ENCODE data around the gene LGMN.
"Not testable (repeated sequence)": the region's sequence is repeated elsewhere in the genome, so short reads cannot be mapped to it uniquely, and the experiment has no call there.

The LGMN gene

DNA sequence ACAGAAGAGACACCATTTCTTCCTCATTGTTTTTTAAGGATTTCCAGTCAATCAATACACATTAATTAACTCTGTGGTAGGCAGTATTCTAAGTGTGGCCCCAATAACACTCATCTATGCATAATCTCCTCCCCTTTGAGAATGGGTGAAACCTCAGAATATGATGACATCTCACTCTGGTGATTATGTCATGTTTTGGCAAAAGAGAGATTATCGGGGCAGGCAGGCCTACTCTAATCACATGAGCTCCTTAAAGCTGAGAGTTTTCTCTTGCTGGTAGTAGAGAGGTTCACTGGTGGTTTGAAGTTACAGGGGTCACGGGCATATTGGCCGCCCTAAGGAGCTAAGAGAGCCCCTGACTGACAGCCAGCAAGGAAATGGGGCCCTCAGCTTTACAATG, 7.1 kb upstream of the LGMN start:
- no peaks in the 10 kb centered on the region for H3K4me1 ChIP-seq (ENCODE audit: control insufficient read depth, insufficient read depth, low read length)
- H3K9ac ChIP-seq (ENCODE audit: low read length): no peak overlapping the region
- H3K4me3 ChIP-seq (ENCODE audit: low read length): no peak overlapping the region
- no peaks in the 10 kb centered on the region for H3K36me3 ChIP-seq (ENCODE audit: control insufficient read depth, insufficient read depth, low read length)
- no peaks in the 10 kb centered on the region for H3K27me3 ChIP-seq (ENCODE audit: control insufficient read depth, insufficient read depth, low read length)
- no peak overlapping the region for H3K27ac ChIP-seq (ENCODE audit: low read depth, low read length)

- Histone ChIP-seq H3K27ac (ENCODE audit: low read depth, low read length) (no peak overlapping the region), H3K36me3 (ENCODE audit: control insufficient read depth, insufficient read depth, low read length) (no peaks in the 10 kb centered on the region), H3K4me3 (ENCODE audit: low read length) (no peak overlapping the region), H3K4me1 (ENCODE audit: control insufficient read depth, insufficient read depth, low read length) (no peaks in the 10 kb centered on the region), H3K9ac (ENCODE audit: low read length) (no peak overlapping the region), H3K27me3 (ENCODE audit: control insufficient read depth, insufficient read depth, low read length) (no peaks in the 10 kb centered on the region)
These were observed 6.5 kb upstream of the LGMN start for GRCh38 chr14:92754966-92755365.

GRCh38 chr14:92753250-92753649, 4.8 kb upstream of the LGMN start:
- H3K9ac ChIP-seq (ENCODE audit: low read length): no peak overlapping the region
- H3K36me3 ChIP-seq (ENCODE audit: control insufficient read depth, insufficient read depth, low read length): no peaks in the 10 kb centered on the region
- no peaks in the 10 kb centered on the region for H3K27me3 ChIP-seq (ENCODE audit: control insufficient read depth, insufficient read depth, low read length)
- no peak overlapping the region for H3K4me3 ChIP-seq (ENCODE audit: low read length)
- H3K4me1 ChIP-seq (ENCODE audit: control insufficient read depth, insufficient read depth, low read length): no peaks in the 10 kb centered on the region
- no peak overlapping the region for H3K27ac ChIP-seq (ENCODE audit: low read depth, low read length)

DNA sequence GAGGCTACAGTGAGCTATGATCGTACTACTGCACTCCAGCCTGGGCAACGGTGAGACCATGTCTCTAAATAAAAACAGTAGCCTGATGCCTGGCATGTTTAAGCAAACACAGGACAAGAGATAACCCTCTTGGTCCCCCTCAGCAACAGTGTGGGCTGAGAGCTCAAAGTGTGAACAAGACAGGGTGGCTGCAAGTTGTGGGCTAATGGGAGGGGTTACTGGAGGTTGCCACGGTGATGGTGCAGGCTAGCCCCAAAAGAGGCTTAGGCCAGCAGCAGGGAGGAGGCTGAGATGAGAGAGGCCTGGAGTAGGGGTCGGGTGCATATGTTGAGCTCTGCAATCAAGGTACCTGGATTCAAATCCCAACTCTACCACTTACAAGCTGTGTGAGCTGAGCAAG, 3.4 kb upstream of the LGMN start:
- H3K4me3 ChIP-seq (ENCODE audit: low read length): no peak overlapping the region
- no peaks in the 10 kb centered on the region for H3K27me3 ChIP-seq (ENCODE audit: control insufficient read depth, insufficient read depth, low read length)
- H3K4me1 ChIP-seq (ENCODE audit: control insufficient read depth, insufficient read depth, low read length): peaks cover 4% of the 10 kb centered on the region
- H3K27ac ChIP-seq (ENCODE audit: low read depth, low read length): no peak overlapping the region
- H3K9ac ChIP-seq (ENCODE audit: low read length): no peak overlapping the region
- no peaks in the 10 kb centered on the region for H3K36me3 ChIP-seq (ENCODE audit: control insufficient read depth, insufficient read depth, low read length)

GRCh38 chr14:92750994-92751400, 2.6 kb upstream of the LGMN start:
- Histone ChIP-seq H3K9ac (ENCODE audit: low read length) (no peak overlapping the region), H3K4me1 (ENCODE audit: control insufficient read depth, insufficient read depth, low read length) (peaks cover 4% of the 10 kb centered on the region), H3K36me3 (ENCODE audit: control insufficient read depth, insufficient read depth, low read length) (no peaks in the 10 kb centered on the region), H3K27ac (ENCODE audit: low read depth, low read length) (no peak overlapping the region), H3K27me3 (ENCODE audit: control insufficient read depth, insufficient read depth, low read length) (no peaks in the 10 kb centered on the region), H3K4me3 (ENCODE audit: low read length) (no peak overlapping the region)

DNA sequence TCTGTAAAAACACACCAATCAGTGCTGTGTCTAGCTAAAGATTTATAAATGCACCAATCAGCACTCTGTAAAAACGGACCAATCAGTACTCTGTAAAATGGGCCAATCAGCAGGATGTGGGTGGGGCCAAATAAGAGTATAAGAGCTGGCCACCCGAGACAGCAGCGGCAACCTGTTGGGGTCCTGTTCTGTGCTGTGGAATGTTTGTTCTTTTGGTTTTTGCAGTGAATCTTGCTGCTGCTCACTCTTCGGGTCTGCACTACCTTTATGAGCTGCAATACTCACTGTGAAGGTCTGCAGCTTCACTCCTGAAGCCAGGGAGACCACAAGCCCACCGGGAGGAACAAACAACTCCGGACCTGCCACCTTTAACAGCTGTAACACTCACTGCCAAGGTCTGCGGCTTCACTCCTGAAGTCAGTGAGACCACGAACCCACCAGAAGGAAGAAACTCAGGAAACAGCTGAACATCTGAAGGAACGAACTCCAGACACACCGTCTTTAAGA, 1.8 kb upstream of the LGMN start:
- H3K9ac ChIP-seq (ENCODE audit: low read length); H3K27ac ChIP-seq (ENCODE audit: low read depth, low read length); H3K36me3 ChIP-seq (ENCODE audit: control insufficient read depth, insufficient read depth, low read length); H3K27me3 ChIP-seq (ENCODE audit: control insufficient read depth, insufficient read depth, low read length); H3K4me1 ChIP-seq (ENCODE audit: control insufficient read depth, insufficient read depth, low read length); H3K4me3 ChIP-seq (ENCODE audit: low read length): not testable (repeated sequence)

- peak overlapping the region; percentile 84 for H3K4me3 ChIP-seq (ENCODE audit: low read length)
- H3K27ac ChIP-seq (ENCODE audit: low read depth, low read length): peak overlapping the region; percentile 86
- no peaks in the 10 kb centered on the region for H3K36me3 ChIP-seq (ENCODE audit: control insufficient read depth, insufficient read depth, low read length)
- peaks cover 4% of the 10 kb centered on the region for H3K4me1 ChIP-seq (ENCODE audit: control insufficient read depth, insufficient read depth, low read length)
- peak overlapping the region; percentile 0 for H3K9ac ChIP-seq (ENCODE audit: low read length)
- no peaks in the 10 kb centered on the region for H3K27me3 ChIP-seq (ENCODE audit: control insufficient read depth, insufficient read depth, low read length)
These were observed 647 bp downstream of the LGMN start for GRCh38 chr14:92747701-92748258.

- Histone ChIP-seq H3K4me3 (ENCODE audit: low read length) (no peak overlapping the region), H3K36me3 (ENCODE audit: control insufficient read depth, insufficient read depth, low read length) (no peaks in the 10 kb centered on the region), H3K27me3 (ENCODE audit: control insufficient read depth, insufficient read depth, low read length) (no peaks in the 10 kb centered on the region), H3K9ac (ENCODE audit: low read length) (no peak overlapping the region), H3K4me1 (ENCODE audit: control insufficient read depth, insufficient read depth, low read length) (peaks cover 4% of the 10 kb centered on the region), H3K27ac (ENCODE audit: low read depth, low read length) (no peak overlapping the region)
These were observed 4.2 kb downstream of the LGMN start for GRCh38 chr14:92744198-92744597.

- no peaks in the 10 kb centered on the region for H3K27me3 ChIP-seq (ENCODE audit: control insufficient read depth, insufficient read depth, low read length)
- no peak overlapping the region for H3K27ac ChIP-seq (ENCODE audit: low read depth, low read length)
- H3K4me1 ChIP-seq (ENCODE audit: control insufficient read depth, insufficient read depth, low read length): no peaks in the 10 kb centered on the region
- H3K4me3 ChIP-seq (ENCODE audit: low read length): no peak overlapping the region
- no peaks in the 10 kb centered on the region for H3K36me3 ChIP-seq (ENCODE audit: control insufficient read depth, insufficient read depth, low read length)
- H3K9ac ChIP-seq (ENCODE audit: low read length): no peak overlapping the region
These were observed 8.0 kb downstream of the LGMN start for GRCh38 chr14:92740440-92740839.

DNA sequence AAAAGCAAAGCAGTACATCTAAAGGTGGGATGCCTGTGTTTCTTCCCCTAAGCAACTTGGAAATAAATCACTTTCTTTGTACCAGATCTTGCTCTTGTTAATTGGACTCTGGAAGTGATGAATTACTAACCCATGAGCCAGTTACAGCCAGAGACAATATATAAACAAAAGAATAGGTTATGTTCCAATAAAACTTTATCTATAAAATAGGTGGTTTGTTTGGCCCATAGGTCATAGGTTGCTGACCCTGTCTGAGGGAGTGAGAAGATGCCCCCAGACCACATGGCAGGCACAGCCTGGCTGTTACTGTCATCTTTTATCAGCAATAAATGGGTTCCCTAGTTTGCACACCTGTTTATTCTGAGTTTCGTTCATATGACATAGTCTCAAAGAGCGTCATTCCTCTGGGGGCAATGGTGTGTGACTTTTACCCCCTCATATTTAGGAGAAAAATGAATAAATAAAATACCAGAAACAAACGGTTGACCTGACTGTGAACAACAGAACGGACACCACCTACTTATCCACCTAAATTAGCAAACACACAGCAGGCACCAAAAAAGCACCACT, 10.7 kb downstream of the LGMN start:
- H3K9ac ChIP-seq (ENCODE audit: low read length): no peak overlapping the region
- H3K4me1 ChIP-seq (ENCODE audit: control insufficient read depth, insufficient read depth, low read length): no peaks in the 10 kb centered on the region

DNA sequence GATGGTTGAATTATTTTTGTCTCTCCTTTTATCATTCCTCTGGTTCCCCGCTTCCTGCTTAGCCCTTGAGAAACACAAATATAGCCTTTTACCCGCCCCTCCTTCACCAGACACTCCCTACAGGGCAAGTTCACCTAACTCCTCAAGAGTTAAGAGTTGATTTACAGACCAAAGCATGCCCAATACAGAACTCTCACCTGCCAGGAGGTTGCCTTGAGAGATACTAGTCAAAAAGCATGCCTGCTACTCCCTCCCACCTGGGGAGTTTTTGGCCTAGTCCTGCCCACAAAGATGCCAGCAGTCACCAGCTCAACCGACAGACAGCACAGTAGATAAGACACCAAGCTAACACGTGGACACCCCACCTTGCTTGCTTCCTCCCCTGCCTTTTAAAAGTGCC, 11.2 kb downstream of the LGMN start:
- Histone ChIP-seq H3K9ac (ENCODE audit: low read length) (no peak overlapping the region), H3K4me1 (ENCODE audit: control insufficient read depth, insufficient read depth, low read length) (no peaks in the 10 kb centered on the region), H3K4me3 (ENCODE audit: low read length) (no peak overlapping the region), H3K27ac (ENCODE audit: low read depth, low read length) (no peak overlapping the region), H3K36me3 (ENCODE audit: control insufficient read depth, insufficient read depth, low read length) (peaks cover 2% of the 10 kb centered on the region), H3K27me3 (ENCODE audit: control insufficient read depth, insufficient read depth, low read length) (no peaks in the 10 kb centered on the region)

More for the DNA sequence above, 10.7 kb downstream of the LGMN start:
- Histone ChIP-seq H3K36me3 (ENCODE audit: control insufficient read depth, insufficient read depth, low read length) (peaks cover under 1% of the 10 kb centered on the region), H3K4me3 (ENCODE audit: low read length) (no peak overlapping the region), H3K27ac (ENCODE audit: low read depth, low read length) (no peak overlapping the region), H3K27me3 (ENCODE audit: control insufficient read depth, insufficient read depth, low read length) (no peaks in the 10 kb centered on the region)

- Histone ChIP-seq H3K4me3 (ENCODE audit: low read length) (no peak overlapping the region), H3K27ac (ENCODE audit: low read depth, low read length) (no peak overlapping the region), H3K9ac (ENCODE audit: low read length) (no peak overlapping the region), H3K4me1 (ENCODE audit: control insufficient read depth, insufficient read depth, low read length) (no peaks in the 10 kb centered on the region), H3K27me3 (ENCODE audit: control insufficient read depth, insufficient read depth, low read length) (no peaks in the 10 kb centered on the region), H3K36me3 (ENCODE audit: control insufficient read depth, insufficient read depth, low read length) (peaks cover 2% of the 10 kb centered on the region)
These were observed 13.1 kb downstream of the LGMN start for GRCh38 chr14:92735344-92735743.

- Histone ChIP-seq H3K27me3 (ENCODE audit: control insufficient read depth, insufficient read depth, low read length) (no peaks in the 10 kb centered on the region), H3K4me1 (ENCODE audit: control insufficient read depth, insufficient read depth, low read length) (no peaks in the 10 kb centered on the region), H3K4me3 (ENCODE audit: low read length) (no peak overlapping the region), H3K9ac (ENCODE audit: low read length) (no peak overlapping the region), H3K36me3 (ENCODE audit: control insufficient read depth, insufficient read depth, low read length) (peaks cover 2% of the 10 kb centered on the region), H3K27ac (ENCODE audit: low read depth, low read length) (no peak overlapping the region)
These were observed 13.8 kb downstream of the LGMN start for GRCh38 chr14:92734618-92735017.
